ENCODE results near the gene CAMK2B. TPM values are rescaled to one million over a fixed set of nuclear protein-coding genes. Genes with fewer than 3 reads are reported as not detected.

The CAMK2B gene
- total RNA-seq, 1 experiment from 2014 or later = not detected

- Histone ChIP-seq H3K9me3 (no peaks in the 10 kb centered on the region), H3K27me3 (replicated peaks; ENCODE audit: control insufficient read depth, insufficient read depth, low read length) (no peaks in the 10 kb centered on the region; the same call in 1 of the 2 replicates), H3K4me3 (ENCODE audit: low read depth, low read length) (no peak overlapping the region), H3K4me1 (peaks cover 9% of the 10 kb centered on the region; the same call in 1 of the 2 replicates), H3K36me3 (ENCODE audit: control insufficient read depth, insufficient read depth, low read length) (no peaks in the 10 kb centered on the region)
- Mint-ChIP-seq H3K27ac (ENCODE audit: unreplicated experiment) (no peak overlapping the region), H3K4me1 (ENCODE audit: low read depth, unreplicated experiment) (no peaks in the 10 kb centered on the region), H3K9me3 (ENCODE audit: unreplicated experiment) (peaks cover 9% of the 10 kb centered on the region), H3K36me3 (ENCODE audit: insufficient read depth, unreplicated experiment) (no peaks in the 10 kb centered on the region), H3K27me3 (ENCODE audit: insufficient read depth, unreplicated experiment) (peaks cover 3% of the 10 kb centered on the region), H3K4me3 (ENCODE audit: unreplicated experiment) (no peak overlapping the region)
- intact Hi-C loops (cut with micrococcal nuclease; ENCODE audit: unreplicated experiment) = no loop called here
- no peak for DNase-seq
- ChIA-PET CTCF (interaction anchor here (1.0 kb wide), 1 partner anchor 18 kb away, joined by 6 read pairs; no protein-coding TSS in a partner anchor), POLR2A (no interaction called here)
- BruUV-seq (replicated peaks) = no TSS peak
- no peak for TF ChIP-seq CTCF (IDR thresholded peaks at IDR 0.05; ENCODE audit: insufficient read depth in 1 of 2, low read depth in 1 of 2, low read length in 1 of 2, severe bottlenecking in 1 of 2, unreplicated experiment in 1 of 2)
These were observed 66.4 kb downstream of the CAMK2B start for GRCh38 chr7:44258865-44259546.

- Histone ChIP-seq H3K27me3 (replicated peaks; ENCODE audit: control insufficient read depth, insufficient read depth, low read length) (no peaks in the 10 kb centered on the region), H3K36me3 (ENCODE audit: control insufficient read depth, insufficient read depth, low read length) (no peaks in the 10 kb centered on the region), H3K4me3 (ENCODE audit: low read depth, low read length) (no peak overlapping the region), H3K9me3 (no peaks in the 10 kb centered on the region), H3K4me1 (peaks cover 9% of the 10 kb centered on the region; the same call in 1 of the 2 replicates)
- no peak for TF ChIP-seq CTCF (IDR thresholded peaks at IDR 0.05; ENCODE audit: insufficient read depth in 1 of 2, low read depth in 1 of 2, low read length in 1 of 2, severe bottlenecking in 1 of 2, unreplicated experiment in 1 of 2)
- POLR2A ChIA-PET = no interaction called here
- Mint-ChIP-seq H3K27me3 (ENCODE audit: insufficient read depth, unreplicated experiment) (no peaks in the 10 kb centered on the region), H3K27ac (ENCODE audit: unreplicated experiment) (no peak overlapping the region), H3K4me1 (ENCODE audit: low read depth, unreplicated experiment) (no peaks in the 10 kb centered on the region), H3K36me3 (ENCODE audit: insufficient read depth, unreplicated experiment) (no peaks in the 10 kb centered on the region), H3K9me3 (ENCODE audit: unreplicated experiment) (peaks cover 9% of the 10 kb centered on the region), H3K4me3 (ENCODE audit: unreplicated experiment) (no peak overlapping the region)
- CTCF ChIA-PET = no interaction called here
- intact Hi-C loops (cut with micrococcal nuclease; ENCODE audit: unreplicated experiment) = no loop called here
- no peak for DNase-seq
- no TSS peak for BruUV-seq (replicated peaks)
These were observed 67.0 kb downstream of the CAMK2B start for GRCh38 chr7:44258423-44258760.

- no TSS peak for BruUV-seq (replicated peaks)
These were observed 67.6 kb downstream of the CAMK2B start for GRCh38 chr7:44257618-44258422.

More at GRCh38 chr7:44257618-44258422, 67.6 kb downstream of the CAMK2B start:
- CTCF ChIA-PET = no interaction called here
- no peaks in the 10 kb centered on the region for H3K27me3 Mint-ChIP-seq (ENCODE audit: insufficient read depth, unreplicated experiment)
- Histone ChIP-seq H3K9me3 (no peaks in the 10 kb centered on the region), H3K4me3 (ENCODE audit: low read depth, low read length) (no peak overlapping the region), H3K27me3 (replicated peaks; ENCODE audit: control insufficient read depth, insufficient read depth, low read length) (no peaks in the 10 kb centered on the region), H3K36me3 (ENCODE audit: control insufficient read depth, insufficient read depth, low read length) (no peaks in the 10 kb centered on the region), H3K4me1 (peaks cover 9% of the 10 kb centered on the region; the same call in 1 of the 2 replicates)
- TF ChIP-seq CTCF (IDR thresholded peaks at IDR 0.05; ENCODE audit: insufficient read depth in 1 of 2, low read depth in 1 of 2, low read length in 1 of 2, severe bottlenecking in 1 of 2, unreplicated experiment in 1 of 2) = no peak
- no peak for DNase-seq
- H3K4me1 Mint-ChIP-seq (ENCODE audit: low read depth, unreplicated experiment) = no peaks in the 10 kb centered on the region
- POLR2A ChIA-PET = no interaction called here
- intact Hi-C loops (cut with micrococcal nuclease; ENCODE audit: unreplicated experiment) = no loop called here
- no peak overlapping the region for H3K27ac Mint-ChIP-seq (ENCODE audit: unreplicated experiment)
- no peak overlapping the region for H3K4me3 Mint-ChIP-seq (ENCODE audit: unreplicated experiment)
- no peaks in the 10 kb centered on the region for H3K36me3 Mint-ChIP-seq (ENCODE audit: insufficient read depth, unreplicated experiment)
- H3K9me3 Mint-ChIP-seq (ENCODE audit: unreplicated experiment) = peaks cover 9% of the 10 kb centered on the region

Data from Caco-2 (cell line).